Mammary epithelial cell (primary cell): ENCODE results near the gene KLHL6.

Source experiments
- CTCF ChIP-seq, 2 donors: IDR thresholded peaks in 1 of 2; conservative IDR thresholded peaks in 1 of 2; 2 replicates each; pipeline ENCODE4 v1.5.1; 2011 to 2012; ENCODE audit warnings: inconsistent platforms in 2 of 2, low read length in 2 of 2, mild to moderate bottlenecking in 2 of 2, control low read depth in 1 of 2, low read depth in 1 of 2; ENCODE audit not compliant: insufficient read depth in 1 of 2; ENCODE audit errors: extremely low read depth in 1 of 2
- EZH2 ChIP-seq: IDR thresholded peaks from 2 replicates; pipeline ENCODE4 v1.6.1; 2012; ENCODE audit warnings: low read length, inconsistent platforms, borderline replicate concordance

GRCh38 chr3:183538486-183538885 lies 17.0 kb downstream of the KLHL6 start:
- TF ChIP-seq EZH2 = no peak
- no peak for TF ChIP-seq CTCF (conservative IDR thresholded peaks at IDR 0.05 in 1 of 2, IDR thresholded peaks at IDR 0.05 in 1 of 2; ENCODE audit: extremely low read depth in 1 of 2, insufficient read depth in 1 of 2, low read depth in 1 of 2, low read length in 2 of 2)
